HS-5 (cell line): Measurements from ENCODE around the gene TAT.
"Not testable (repeated sequence)": the region's sequence is repeated elsewhere in the genome, so short reads cannot be mapped to it uniquely, and the experiment has no call there.

Source experiments
- DNase-seq: peaks from one replicate; pipeline ENCODE4 v3.0.0-alpha.2; 2012; ENCODE audit warnings: low read depth

TAT gene

DNA sequence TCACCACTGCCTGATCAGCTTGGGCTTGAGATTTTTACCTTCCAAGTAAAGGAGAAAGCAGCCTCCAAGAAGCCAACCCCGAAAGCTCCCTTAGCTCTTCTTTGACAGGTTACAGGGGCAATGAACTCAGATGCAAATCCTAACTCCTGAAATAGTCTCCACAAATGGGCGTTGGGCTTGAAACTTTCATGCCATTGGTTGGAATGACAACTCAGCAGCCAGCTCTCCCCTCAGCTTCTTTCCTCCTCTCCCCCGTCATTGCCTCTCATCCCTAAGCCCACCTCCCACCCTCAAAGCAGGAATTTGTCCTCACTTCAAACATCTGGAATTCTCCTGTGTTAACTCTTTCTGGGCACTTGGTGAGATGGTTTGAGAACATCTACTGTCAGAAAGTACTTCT, at the start of gene TAT:
Gene TAT, minus strand, starts transcription at position 122 of the 400 bp plus-strand sequence. CDS start 677 bp downstream, outside the sequence.
- DNase-seq, result no peak

DNA sequence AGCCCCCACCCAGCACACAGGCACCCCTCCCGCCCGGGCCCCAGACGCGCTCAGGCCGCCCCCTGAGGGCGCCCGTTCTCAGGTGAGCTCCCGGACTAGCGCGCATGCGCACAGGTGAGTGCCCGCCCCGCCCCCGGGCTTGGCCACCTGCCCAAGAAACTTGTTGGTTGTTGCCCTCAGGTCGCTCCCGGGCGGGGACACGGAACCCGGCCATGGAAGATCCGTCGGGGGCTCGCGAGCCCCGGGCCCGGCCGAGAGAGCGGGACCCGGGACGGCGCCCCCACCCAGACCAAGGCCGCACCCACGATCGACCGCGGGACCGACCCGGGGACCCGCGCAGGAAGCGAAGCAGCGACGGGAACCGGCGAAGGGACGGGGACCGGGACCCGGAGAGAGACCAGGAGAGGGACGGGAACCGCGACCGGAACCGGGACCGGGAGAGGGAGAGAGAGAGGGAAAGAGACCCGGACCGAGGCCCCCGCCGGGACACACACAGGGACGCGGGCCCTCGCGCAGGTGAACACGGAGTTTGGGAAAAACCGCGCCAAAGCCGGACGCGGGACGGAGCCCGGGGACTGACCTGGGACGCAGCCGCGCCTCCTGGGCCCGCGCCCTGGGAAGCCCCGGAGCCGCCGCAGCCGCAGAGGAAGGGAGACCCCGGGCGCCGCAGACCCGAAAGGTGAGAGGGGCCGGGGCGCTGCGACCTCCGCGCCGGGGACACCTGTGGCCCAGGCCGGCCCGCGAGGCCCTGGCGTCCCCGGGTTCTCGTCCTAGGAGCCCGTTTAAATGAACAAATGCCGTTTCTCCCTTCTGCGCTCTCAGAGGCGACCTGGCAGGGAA, 49.3 kb upstream of the TAT start, which contains the start of gene MARVELD3:
Gene MARVELD3, plus strand, starts transcription at position 167 of the 840 bp plus-strand sequence. Its CDS starts 46 bp downstream, at position 213.
- no peak for DNase-seq

DNA sequence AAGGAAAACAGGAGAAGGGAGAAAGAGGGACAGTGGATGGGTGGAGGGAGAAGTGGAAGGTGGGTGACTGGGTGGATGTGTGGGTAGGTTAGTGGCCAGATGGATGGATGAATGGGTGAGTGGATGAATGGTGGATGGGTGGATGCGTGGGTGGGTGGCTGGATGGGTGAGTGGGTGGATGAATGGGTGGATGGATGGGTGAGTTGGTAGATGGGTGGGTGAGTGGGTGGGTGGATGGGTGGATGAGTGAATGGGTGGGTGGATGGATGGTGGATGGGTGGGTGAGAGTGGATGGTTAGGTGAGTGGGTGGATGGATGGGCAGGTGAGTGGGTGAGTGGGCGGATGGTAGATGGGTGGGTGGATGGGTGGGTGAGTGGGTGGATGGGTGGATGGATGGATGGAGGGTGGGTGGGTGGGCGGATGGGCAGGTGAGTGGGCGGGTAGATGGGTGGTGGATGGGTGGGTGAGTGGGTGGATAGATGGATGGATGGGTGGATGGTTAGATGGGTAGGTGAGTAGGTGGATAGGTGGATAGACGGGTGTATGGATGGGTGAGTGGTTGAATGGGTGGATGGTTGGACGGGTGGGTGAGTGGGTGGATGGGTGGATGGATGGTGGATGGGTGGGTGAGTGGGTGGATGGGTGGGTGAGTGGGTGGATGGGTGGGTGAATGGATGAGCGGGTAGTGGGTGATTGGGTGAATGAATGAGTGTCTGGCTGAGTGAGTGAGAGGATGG, 48.4 kb upstream of the TAT start:
- no peak for DNase-seq

DNA sequence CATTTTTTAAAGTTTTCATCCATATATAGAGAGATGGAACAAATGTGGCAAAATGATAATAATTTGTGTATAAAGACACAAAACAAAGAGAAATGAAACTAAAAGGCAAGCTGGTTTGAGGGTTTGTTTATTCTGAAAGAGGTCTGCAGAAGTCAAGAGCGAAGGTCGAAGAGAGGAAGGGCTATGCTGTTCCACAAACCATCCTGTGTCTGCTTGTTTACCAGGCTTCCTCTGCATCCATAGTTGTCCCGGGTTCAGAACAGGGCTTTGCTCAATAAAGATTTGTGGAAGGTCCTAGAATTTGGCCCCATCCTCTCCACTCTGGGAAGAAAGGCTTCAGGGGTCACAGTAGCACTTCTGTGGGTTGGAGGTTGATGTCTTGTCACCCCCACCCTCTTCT, 46.7 kb upstream of the TAT start:
- DNase-seq, result no peak

DNA sequence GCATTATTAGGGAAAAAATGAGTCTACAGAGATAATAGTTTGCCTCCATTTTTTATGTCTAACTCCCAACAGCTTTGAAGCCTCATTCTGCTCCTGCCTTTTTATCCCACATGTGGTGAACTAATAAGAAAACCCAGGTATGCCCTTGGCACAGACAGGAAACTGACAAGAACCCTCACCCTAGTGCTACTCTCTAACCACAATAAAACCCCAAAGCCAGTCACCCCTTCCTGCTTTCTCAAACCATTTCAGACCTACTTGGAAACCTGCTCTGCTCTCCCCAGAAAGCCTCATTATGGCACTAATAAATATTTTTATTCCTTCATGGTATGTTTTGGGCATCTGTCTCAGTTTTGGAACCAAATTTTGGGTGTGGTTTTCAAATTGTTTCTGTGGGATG, 45.2 kb upstream of the TAT start:
- no peak for DNase-seq

DNA sequence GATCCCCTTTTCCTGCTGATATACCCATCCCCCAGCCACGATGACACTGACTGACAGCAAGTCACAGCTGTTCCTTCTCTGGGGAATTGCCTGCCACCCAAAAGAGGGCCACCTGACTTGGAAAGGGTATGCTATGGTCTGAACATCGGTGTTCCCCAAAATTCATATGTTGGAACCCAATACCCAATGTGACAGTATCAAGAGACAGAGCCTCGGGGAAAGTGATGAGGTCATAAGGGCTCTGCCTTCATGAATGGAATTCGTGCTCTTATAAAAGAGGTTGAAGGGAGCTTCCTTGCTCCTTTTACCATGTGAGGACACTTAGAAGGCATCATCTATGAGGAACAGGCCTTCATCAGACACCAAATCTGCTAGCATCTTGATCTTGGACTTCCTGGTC, 41.5 kb upstream of the TAT start:
- no peak for DNase-seq

DNA sequence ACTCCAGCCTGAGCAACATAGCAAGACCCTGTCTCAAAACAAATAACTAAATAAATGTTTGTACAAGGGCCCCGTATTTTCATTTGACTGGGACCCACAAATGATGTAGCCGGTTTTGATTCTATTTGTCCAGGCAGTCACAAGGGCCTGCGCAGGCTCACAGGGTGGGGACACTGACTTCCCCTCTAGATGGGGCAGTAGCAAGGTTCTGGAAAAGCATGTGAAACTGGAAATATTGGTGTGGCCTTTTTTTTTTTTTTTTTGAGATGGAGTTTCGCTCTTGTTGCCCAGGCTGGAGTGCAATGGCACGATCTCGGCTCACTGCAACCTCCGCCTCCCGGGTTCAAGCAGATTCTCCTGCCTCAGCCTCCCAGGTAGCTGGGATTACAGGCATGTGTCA, 38.1 kb upstream of the TAT start:
- not testable (repeated sequence) for DNase-seq

DNA sequence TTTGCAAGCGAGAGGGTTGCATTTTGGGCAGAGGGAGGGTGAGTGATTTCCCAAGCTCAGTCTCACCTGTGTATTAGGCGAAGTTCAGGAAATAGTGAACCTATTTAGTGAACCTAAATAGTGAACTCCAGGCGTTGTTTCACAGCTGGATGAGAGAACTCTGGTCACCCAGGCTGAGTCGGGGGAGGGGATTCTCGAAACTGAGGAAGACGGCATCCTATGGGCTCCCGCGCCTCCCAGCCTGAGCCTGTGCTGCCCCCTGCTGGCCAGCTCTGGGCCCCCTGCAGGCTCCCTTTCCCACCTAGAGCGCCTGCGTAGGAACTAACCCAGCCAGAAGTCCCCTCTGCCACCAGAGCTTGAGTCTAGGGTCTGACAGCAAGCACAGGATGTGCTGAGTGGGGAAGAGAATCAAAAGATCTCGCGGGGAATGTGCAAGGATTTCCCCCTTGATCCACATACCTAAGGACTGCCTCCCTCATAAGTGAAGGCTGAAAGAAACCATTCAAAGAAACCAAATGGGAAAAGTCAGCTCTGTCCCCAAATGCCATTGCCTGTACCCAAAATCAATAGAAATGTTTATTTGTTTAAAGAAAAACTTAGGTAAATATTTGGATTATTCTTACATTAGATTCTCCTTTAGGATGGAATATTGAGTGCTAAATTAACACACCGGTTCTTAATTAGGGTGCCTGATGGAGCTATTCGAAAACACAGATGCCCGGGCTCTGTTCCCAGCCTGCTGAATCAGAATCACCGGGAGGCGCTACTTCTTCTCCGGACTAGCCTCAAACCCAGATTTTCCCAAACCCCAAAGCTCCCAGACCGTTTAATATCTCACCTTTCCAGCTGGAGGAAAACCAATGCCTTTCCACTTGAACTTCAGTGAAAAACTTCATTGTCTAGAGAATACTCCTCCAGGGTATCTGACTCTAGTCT, 34.3 kb upstream of the TAT start:
- DNase-seq, result no peak

DNA sequence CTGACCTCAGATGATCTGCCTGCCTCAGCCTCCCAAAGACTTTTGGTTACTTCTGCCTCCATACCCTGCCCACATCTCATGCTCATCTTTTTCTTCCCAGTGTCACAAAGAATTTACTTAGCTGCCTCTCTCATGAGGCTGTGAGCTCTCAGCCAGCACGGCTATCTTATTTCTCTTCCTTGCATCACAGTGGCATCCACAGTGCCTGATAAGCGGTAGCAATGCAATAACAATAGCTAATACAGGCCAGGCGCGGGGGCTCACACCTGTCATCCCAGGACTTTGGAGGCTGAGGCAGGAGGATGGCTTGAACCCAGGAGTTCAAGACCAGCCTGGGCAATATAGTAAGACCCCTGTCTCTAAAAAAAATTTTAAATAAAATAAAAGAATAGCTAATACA, 33.6 kb upstream of the TAT start:
- DNase-seq, result no peak

DNA sequence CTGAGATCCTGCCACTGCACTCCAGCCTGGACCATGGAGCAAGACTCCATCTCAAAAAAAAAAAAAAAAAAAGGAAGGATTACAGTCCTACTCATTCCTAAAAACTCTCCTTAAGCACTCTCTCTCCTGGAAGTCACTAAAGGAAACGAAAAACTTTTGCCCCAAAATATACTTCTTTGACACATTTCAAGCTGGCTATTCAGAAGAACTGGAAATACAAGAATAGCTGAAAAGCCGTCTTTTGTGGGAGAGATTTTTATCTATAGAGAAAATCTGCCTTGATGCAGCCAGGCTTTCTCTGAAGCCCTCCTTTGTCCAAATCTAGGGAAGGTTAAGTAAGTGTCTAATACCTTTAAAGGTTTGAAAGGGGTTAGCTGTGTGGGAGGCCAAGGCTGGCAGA, 32.2 kb upstream of the TAT start:
- no peak for DNase-seq

DNA sequence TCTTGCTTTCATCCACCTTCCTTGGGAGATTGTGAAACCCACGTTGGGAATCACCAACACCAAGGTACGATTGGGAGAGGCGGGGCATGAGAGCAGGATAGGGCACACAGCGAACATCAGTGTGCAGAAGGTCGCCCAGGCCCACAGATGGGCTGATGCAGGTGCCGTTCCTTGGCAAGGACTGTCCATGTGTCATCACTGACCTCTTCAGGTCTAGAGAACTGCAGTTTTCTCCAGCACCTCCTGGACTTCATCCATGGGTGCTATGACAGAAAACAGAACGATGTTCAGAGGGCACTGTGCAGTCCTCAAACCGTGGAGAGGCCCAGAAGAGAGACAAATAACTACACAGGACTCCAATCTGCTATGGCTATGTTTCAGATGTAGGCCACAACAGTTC, 23.9 kb upstream of the TAT start:
- no peak for DNase-seq

DNA sequence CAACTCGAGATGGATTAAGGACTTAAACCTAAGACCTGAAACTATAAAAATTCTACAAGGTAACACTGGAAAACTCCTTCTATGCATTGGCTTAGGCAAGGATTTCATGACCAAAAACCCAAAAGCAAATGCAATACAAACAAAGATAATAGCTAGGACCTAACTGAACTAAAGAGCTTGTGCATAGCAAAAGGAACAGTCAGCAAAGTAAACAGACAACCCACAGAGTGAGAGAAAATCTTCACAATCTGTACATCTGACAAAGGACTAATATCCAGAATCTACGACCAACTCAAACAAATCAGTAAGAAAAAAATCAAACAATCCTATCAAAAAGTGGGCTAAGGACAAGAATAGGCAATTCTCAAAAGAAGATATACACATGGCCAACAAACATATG, 21.5 kb upstream of the TAT start:
- DNase-seq, result not testable (repeated sequence)

DNA sequence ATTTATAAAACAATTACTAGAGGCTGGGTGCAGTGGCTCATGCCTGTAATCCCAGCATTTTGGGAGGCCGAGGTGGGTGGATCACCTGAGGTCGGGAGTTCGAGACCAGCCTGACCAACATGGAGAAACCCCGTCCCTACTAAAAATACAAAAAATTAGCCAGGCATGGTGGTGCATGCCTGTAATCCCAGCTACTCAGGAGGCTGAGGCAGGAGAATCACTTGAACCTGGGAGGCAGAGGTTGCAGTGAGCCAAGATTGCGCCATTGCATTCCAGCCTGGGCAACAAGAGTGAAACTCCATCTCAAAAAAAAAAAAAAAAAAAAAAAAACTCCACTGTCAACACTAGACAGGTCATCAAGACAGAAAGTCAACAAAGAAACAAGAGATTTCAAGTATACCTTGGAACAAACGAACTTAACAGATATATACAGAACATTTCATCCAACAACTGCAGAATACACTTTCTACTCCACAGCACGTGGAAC, 18.5 kb upstream of the TAT start:
- DNase-seq, result not testable (repeated sequence)

DNA sequence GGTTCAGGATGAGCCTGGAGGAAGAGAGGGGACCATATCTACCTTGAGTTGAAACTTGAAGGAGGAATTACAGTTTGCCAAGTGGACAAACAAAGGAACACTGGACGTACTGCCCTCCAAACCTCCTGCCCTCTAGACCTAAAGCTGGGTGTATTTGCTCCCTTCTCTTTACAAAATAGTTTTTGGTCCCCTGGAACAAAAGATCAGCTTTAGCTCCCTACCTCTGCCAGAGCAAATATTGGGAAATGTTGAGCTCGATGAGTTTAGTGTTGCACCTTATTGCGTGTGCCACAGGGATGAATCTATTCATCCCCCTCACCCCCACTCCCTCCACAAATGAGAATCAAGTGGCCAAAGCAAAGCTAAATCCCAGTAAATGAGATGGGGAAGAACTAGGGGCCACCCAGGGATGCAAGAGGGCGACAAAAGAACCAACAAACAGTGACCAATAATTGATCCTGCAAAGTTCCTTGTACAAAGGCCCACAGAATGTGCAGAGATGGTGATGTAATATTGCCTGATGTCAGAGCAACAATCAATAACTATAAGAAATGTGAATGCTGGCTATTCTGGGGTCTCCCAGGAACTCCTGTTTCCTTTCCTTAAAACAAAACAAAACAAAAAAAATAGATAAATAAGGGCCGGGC, 17.2 kb upstream of the TAT start:
- no peak for DNase-seq

DNA sequence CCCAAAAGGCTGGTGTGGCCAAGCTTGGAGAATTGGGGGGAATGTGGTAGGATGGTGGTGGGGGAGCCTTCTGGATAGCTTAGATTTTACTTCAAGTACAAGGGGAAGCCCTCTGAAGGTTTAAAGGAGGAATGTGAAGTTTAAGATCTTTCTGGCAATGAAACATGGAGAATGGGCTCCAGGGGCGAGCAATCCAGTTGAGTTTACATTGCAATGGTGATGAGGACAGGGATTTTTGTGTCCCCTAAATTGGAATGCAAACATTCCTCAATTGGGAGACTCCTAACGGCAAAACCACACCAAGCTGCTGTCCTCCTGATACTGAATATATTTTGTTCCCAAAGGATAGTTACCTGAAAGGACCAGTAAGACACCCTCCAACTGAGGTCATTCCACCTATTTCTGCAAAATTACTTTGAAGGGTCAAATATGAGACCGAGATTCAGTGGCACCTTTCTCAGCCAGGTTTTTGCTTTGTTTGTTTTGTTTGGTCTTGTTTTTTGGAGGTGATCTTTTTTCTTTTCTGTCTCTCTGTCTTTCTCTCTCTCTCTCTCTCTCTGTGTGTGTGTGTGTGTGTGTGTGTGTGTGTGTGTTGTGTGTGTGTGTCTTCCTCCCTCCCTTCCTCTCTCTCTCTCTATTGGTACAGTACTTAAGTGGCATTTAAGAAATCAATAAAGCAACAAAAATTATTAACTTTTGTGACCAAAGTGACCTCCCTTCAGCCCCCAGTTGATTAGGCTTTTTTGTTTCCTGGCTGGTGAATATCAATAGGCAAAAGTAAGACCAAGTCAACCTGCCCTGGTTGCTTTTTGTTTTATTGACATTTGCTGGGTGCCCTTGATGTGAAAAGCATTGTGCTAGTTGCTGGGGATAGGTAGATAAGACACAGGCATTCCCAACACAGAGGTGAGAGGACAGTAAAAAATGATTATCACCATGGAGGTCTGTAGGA, 16.4 kb upstream of the TAT start:
- DNase-seq, result no peak

DNA sequence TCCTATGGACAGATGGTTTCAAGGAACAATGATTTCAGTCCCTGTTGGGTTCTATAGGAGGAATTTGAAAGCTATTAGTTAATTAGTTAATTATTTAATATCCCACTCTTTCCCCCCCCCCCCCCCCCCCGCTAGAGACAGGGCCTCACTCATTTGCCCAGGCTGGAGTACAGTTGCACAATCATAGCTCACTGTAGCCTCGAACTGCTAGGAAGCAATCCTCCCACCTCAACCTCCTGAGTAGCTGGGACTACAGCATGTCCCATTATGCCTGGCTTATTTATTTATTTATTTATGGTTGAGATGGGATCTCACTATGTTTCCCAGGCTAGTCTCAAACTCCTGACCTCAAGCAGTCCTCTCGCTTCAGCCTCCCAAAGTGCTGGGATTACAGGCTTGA, 15.0 kb upstream of the TAT start:
- DNase-seq, result no peak

DNA sequence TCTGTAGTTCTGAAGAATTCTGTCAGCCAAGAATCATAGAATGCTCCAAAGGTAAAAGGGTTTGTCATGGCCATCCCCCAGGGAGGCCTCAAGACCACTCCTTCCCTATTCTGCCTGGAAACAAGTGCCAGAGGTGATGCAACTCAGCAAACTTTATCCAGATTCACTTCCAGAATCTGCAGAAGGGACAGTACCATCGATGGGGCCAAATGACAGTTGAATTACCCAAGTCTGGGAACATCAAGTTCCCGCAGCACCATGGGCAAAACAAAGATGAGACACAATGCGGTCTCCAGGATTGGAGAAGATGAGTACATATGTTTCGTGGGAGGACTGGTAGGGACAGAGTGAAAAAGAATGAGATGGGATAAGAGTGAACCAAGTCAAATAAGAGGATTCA, 13.7 kb upstream of the TAT start:
- no peak for DNase-seq

DNA sequence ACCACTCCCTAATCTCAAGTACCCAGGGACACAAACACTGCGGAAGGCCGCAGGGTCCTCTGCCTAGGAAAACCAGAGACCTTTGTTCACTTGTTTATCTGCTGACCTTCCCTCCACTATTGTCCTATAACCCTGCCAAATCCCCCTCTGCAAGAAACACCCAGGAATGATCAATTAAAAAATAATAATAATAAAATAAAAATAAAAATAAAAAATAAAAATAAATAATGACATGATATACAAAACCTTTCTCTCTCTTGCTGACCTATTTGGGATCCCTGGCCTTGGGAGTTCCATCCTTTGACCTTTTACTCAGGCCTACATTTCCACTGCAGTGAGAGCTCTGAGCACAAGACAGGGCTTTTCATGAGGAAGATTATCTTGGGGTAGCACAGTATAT, 13.2 kb upstream of the TAT start:
- DNase-seq, result not testable (repeated sequence)

DNA sequence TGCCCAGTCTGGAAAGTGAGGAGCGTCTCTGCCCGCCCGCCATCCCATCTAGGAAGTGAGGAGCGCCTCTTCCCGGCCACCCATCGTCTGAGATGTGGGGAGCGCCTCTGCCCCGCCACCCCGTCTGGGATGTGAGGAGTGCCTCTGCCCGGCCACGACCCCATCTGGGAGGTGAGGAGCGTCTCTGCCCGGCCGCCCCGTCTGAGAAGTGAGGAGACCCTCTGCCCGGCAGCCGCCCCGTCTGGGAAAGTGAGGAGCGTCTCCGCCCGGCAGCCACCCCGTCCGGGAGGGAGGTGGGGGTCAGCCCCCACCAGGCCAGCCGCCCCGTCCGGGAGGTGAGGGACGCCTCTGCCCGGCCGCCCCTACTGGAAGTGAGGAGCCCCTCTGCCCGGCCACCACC, 12.4 kb upstream of the TAT start:
- not testable (repeated sequence) for DNase-seq

DNA sequence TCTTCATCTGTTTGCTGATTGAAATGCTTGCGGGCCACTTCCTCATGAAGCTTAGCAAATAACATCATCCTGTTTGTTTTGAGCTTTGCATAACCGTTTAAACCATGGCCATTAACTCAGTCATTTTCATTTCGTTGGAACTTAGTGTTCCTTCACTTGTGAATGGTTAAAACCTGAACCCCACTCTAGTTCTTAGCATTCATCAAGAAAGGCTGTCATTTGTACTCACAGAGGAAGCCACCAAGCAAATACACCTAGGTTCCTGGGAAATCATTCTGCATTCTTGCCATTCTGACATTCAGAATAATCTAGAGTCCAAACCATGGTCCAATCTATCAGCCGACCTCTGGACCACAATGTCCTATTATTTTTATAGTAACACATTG, 8.4 kb upstream of the TAT start:
- DNase-seq, result no peak
